Cardiac fibroblast (primary cell): ENCODE data around the gene ATRX.
"Not testable (repeated sequence)": the region's sequence is repeated elsewhere in the genome, so short reads cannot be mapped to it uniquely, and the experiment has no call there.

Source experiments
- DNase-seq, 2 donors: peaks; one replicate each; pipeline versions ENCODE4 v3.0.0 to v3.0.0-alpha.2; 2010; ENCODE audit warnings: low read depth in 2 of 2
- H3K4me3 ChIP-seq, 2 donors: replicated peaks in 1 of 2; 1 replicate in 1 of 2; 2 replicates in 1 of 2; pipeline ENCODE4 v1.5.1; 2011; ENCODE audit warnings: low read depth in 2 of 2, low read length in 2 of 2, mild to moderate bottlenecking in 2 of 2, moderate library complexity in 1 of 2
- CTCF ChIP-seq: IDR thresholded peaks from one replicate; pipeline ENCODE4 v1.5.1; 2011; ENCODE audit warnings: low read depth, mild to moderate bottlenecking, low read length, inconsistent platforms

The ATRX gene

GRCh38 chrX:77556276-77556675 is 229.7 kb downstream of the ATRX start:
- no peak overlapping the region for H3K4me3 ChIP-seq
- no peak for DNase-seq
- no peak for TF ChIP-seq CTCF

- no peak for DNase-seq
- no peak for TF ChIP-seq CTCF
- H3K4me3 ChIP-seq: no peak overlapping the region
These were observed 237.3 kb downstream of the ATRX start for GRCh38 chrX:77548751-77549150.

- not testable (repeated sequence) for DNase-seq, H3K4me3 ChIP-seq
These were observed 246.2 kb downstream of the ATRX start for GRCh38 chrX:77539778-77540177.

GRCh38 chrX:77531261-77531660 is 254.8 kb downstream of the ATRX start:
- DNase-seq: peak in 1 of 2 donors; percentile 11
- H3K4me3 ChIP-seq: not testable (repeated sequence)

GRCh38 chrX:77528034-77528433 is 258.0 kb downstream of the ATRX start:
- DNase-seq: no peak
- no peak for TF ChIP-seq CTCF
- no peak overlapping the region for H3K4me3 ChIP-seq

- peak in 1 of 2 donors; percentile 38 for DNase-seq
- TF ChIP-seq CTCF: no peak
- H3K4me3 ChIP-seq: no peak overlapping the region
These were observed 258.6 kb downstream of the ATRX start for GRCh38 chrX:77527233-77528001.

GRCh38 chrX:77519765-77520164 is 266.3 kb downstream of the ATRX start:
- DNase-seq: no peak
- H3K4me3 ChIP-seq: no peak overlapping the region
- no peak for TF ChIP-seq CTCF

- no peak for TF ChIP-seq CTCF
- H3K4me3 ChIP-seq: no peak overlapping the region
- no peak for DNase-seq
These were observed 271.8 kb downstream of the ATRX start for GRCh38 chrX:77514177-77514576.
